ENCODE data around the gene L2HGDH. TPM values are rescaled to one million over a fixed set of nuclear protein-coding genes. Genes with fewer than 3 reads are reported as not detected.

The L2HGDH gene
- total RNA-seq, 1 experiment from 2014 or later, result 16.9 TPM

DNA sequence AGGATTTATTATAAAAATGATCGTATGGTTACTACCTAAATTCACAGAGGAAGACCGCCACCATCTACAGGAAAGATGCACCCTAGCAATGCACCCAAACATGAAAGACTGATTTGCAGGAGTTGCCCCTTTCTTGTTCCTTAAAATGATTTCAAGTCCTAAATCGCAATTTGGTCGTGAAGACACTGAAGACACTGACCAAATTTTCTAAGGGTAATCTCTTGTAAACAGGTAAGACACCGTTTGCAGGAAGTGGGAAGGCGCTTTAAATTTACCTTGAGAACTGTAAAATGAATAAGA, 81.7 kb downstream of the L2HGDH start:
- no peaks in the 10 kb centered on the region for H3K27me3 ChIP-seq (ENCODE audit: insufficient read depth, low read length)
- CTCF ChIA-PET, result no interaction called here
- ATAC-seq, result no peak
- H3K36me3 ChIP-seq (ENCODE audit: control insufficient read depth in 1 of 2, insufficient read depth in 2 of 2, low read length in 2 of 2), result no peaks in the 10 kb centered on the region
- H3K27ac ChIP-seq (ENCODE audit: low read depth, low read length), result peak overlapping the region; percentile 76; the same call in 1 of the 2 replicates
- H3K4me2 ChIP-seq (ENCODE audit: low read length), result peak overlapping the region; percentile 87
- H3K79me2 ChIP-seq (ENCODE audit: insufficient read depth, low read length), result peaks cover 26% of the 10 kb centered on the region
- H3K9me3 ChIP-seq (ENCODE audit: control insufficient read depth in 1 of 2, insufficient read depth in 1 of 2, low read depth in 1 of 2, low read length in 2 of 2), result no peaks in the 10 kb centered on the region
- TF ChIP-seq ELF1 (IDR thresholded peaks at IDR 0.05; ENCODE audit: borderline replicate concordance, low read depth) (no peak), CEBPB (IDR thresholded peaks at IDR 0.05; ENCODE audit: low read depth) (no peak), CBX3 (IDR thresholded peaks at IDR 0.05; ENCODE audit: low read depth) (no peak), POLR2A (IDR thresholded peaks at IDR 0.05; ENCODE audit: borderline replicate concordance, extremely low read depth, insufficient read depth, insufficient read length) (no peak), EGR1 (IDR thresholded peaks at IDR 0.05; ENCODE audit: low read depth) (no peak), SRF (IDR thresholded peaks at IDR 0.05; ENCODE audit: low read depth) (no peak), TCF7L2 (IDR thresholded peaks at IDR 0.05; ENCODE audit: borderline replicate concordance, extremely low read depth, insufficient read depth, insufficient read length) (no peak), EZH2phosphoT487 (IDR thresholded peaks at IDR 0.05; ENCODE audit: borderline replicate concordance) (no peak)
- no peaks in the 10 kb centered on the region for H3K9me2 ChIP-seq (ENCODE audit: insufficient read depth)
- peaks cover 22 to 24% of the 10 kb centered on the region in 2 experiments for H3K4me1 ChIP-seq (ENCODE audit: control insufficient read depth in 1 of 2, insufficient read depth in 2 of 2, low read length in 2 of 2)
- no peaks in the 10 kb centered on the region for H4K20me1 ChIP-seq (ENCODE audit: insufficient read depth)
- peak overlapping the region; percentile 16 for H2AFZ ChIP-seq (ENCODE audit: low read depth, low read length, poor library complexity, severe bottlenecking)
- DNase-seq (ENCODE audit: low read depth, low spot score), result peak; percentile 6
- H3K4me3 ChIP-seq (replicated peaks in 1 of 2; ENCODE audit: low read depth in 1 of 2, low read length in 2 of 2), result peak overlapping the region; percentile 76 to 83
- BruUV-seq (replicated peaks), result no TSS peak
- POLR2A ChIA-PET, result no interaction called here
- RAD21 ChIA-PET (ENCODE audit: low non-redundant PET in 1 of 2, low total read pairs in 2 of 2, uncharacterized antibody in 2 of 2, unreplicated experiment in 2 of 2), result no interaction called here
- H3K9ac ChIP-seq (ENCODE audit: low read length), result peak overlapping the region; percentile 66
- intact Hi-C loops (cut with micrococcal nuclease), result loop anchor here (2.0 kb wide), 1 partner anchor 368 kb away; no protein-coding TSS in a partner anchor

GRCh38 chr14:50229681-50230080, 82.3 kb downstream of the L2HGDH start:
- no peaks in the 10 kb centered on the region for H4K20me1 ChIP-seq (ENCODE audit: insufficient read depth)
- POLR2A ChIA-PET, result no interaction called here

More at GRCh38 chr14:50229681-50230080, 82.3 kb downstream of the L2HGDH start:
- ChIA-PET RAD21 (ENCODE audit: low non-redundant PET in 1 of 2, low total read pairs in 2 of 2, uncharacterized antibody in 2 of 2, unreplicated experiment in 2 of 2) (no interaction called here), CTCF (no interaction called here)
- H3K4me1 ChIP-seq (ENCODE audit: control insufficient read depth in 1 of 2, insufficient read depth in 2 of 2, low read length in 2 of 2), result peaks cover 23 to 27% of the 10 kb centered on the region in 2 experiments
- no peak for DNase-seq (ENCODE audit: low read depth, low spot score)
- intact Hi-C loops (cut with micrococcal nuclease), result loop anchor here (2.0 kb wide), 1 partner anchor 367 kb away; no protein-coding TSS in a partner anchor
- H3K27ac ChIP-seq (ENCODE audit: low read depth, low read length), result no peak overlapping the region
- H3K36me3 ChIP-seq (ENCODE audit: control insufficient read depth in 1 of 2, insufficient read depth in 2 of 2, low read length in 2 of 2), result no peaks in the 10 kb centered on the region
- no peaks in the 10 kb centered on the region for H3K9me2 ChIP-seq (ENCODE audit: insufficient read depth)
- TSS peak; percentile 59 for BruUV-seq (replicated peaks)
- H3K79me2 ChIP-seq (ENCODE audit: insufficient read depth, low read length), result peaks cover 26% of the 10 kb centered on the region
- H3K4me3 ChIP-seq (replicated peaks in 1 of 2; ENCODE audit: low read depth in 1 of 2, low read length in 2 of 2), result peak overlapping the region in 1 of 2 experiments; percentile 83; a peak in 1 of 4 replicates
- H3K27me3 ChIP-seq (ENCODE audit: insufficient read depth, low read length), result no peaks in the 10 kb centered on the region
- TF ChIP-seq, protein P1, sequence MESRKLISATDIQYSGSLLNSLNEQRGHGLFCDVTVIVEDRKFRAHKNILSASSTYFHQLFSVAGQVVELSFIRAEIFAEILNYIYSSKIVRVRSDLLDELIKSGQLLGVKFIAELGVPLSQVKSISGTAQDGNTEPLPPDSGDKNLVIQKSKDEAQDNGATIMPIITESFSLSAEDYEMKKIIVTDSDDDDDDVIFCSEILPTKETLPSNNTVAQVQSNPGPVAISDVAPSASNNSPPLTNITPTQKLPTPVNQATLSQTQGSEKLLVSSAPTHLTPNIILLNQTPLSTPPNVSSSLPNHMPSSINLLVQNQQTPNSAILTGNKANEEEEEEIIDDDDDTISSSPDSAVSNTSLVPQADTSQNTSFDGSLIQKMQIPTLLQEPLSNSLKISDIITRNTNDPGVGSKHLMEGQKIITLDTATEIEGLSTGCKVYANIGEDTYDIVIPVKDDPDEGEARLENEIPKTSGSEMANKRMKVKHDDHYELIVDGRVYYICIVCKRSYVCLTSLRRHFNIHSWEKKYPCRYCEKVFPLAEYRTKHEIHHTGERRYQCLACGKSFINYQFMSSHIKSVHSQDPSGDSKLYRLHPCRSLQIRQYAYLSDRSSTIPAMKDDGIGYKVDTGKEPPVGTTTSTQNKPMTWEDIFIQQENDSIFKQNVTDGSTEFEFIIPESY (IDR thresholded peaks at IDR 0.05; ENCODE audit: extremely low read depth, insufficient replicate concordance, low read length), result no peak
- TF ChIP-seq EZH2phosphoT487 (IDR thresholded peaks at IDR 0.05; ENCODE audit: borderline replicate concordance) (no peak), CEBPB (IDR thresholded peaks at IDR 0.05; ENCODE audit: low read depth) (no peak), ELF1 (IDR thresholded peaks at IDR 0.05; ENCODE audit: borderline replicate concordance, low read depth) (no peak)
- no peaks in the 10 kb centered on the region for H3K9me3 ChIP-seq (ENCODE audit: control insufficient read depth in 1 of 2, insufficient read depth in 1 of 2, low read depth in 1 of 2, low read length in 2 of 2)
- no peak for ATAC-seq
- peak overlapping the region; percentile 87 for H3K4me2 ChIP-seq (ENCODE audit: low read length)
- no peak overlapping the region for H2AFZ ChIP-seq (ENCODE audit: low read depth, low read length, poor library complexity, severe bottlenecking)
- no peak overlapping the region for H3K9ac ChIP-seq (ENCODE audit: low read length)

Measured in HCT116 (cell line).